ENCODE data around the gene ZNF433.

Gene ZNF433

GRCh38 chr19:11987405-11988281, 47.8 kb downstream of the ZNF433 start:
- peak; percentile 85 for DNase-seq

- no peak for DNase-seq
Measured at GRCh38 chr19:11986754-11987153, 48.7 kb downstream of the ZNF433 start.

GRCh38 chr19:11984986-11985385, 50.5 kb downstream of the ZNF433 start:
- DNase-seq: no peak

DNA sequence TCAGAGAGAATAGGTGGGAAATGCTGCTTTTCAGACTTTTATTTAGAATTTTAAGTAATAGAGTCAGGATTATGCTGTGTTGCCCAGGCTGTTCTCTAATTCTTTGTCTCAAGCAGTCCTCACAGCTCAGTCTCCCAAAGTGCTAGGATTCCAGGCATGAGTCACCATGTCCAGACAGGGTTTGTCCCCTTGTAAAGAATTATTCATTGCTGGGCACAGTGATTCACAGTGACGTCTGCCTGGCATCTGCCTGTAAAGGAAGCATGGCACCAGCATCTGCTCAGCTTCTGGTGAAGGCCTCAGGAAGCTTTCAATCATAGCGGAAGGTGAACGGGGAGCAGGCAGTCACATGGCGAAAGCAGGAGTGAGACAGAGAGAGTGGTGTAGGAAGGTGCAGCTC, 53.0 kb downstream of the ZNF433 start:
- no peak for DNase-seq

- no peak for DNase-seq
Measured at GRCh38 chr19:11979527-11979926, 56.0 kb downstream of the ZNF433 start.

GRCh38 chr19:11978492-11979100, 56.9 kb downstream of the ZNF433 start:
- no peak for DNase-seq

DNA sequence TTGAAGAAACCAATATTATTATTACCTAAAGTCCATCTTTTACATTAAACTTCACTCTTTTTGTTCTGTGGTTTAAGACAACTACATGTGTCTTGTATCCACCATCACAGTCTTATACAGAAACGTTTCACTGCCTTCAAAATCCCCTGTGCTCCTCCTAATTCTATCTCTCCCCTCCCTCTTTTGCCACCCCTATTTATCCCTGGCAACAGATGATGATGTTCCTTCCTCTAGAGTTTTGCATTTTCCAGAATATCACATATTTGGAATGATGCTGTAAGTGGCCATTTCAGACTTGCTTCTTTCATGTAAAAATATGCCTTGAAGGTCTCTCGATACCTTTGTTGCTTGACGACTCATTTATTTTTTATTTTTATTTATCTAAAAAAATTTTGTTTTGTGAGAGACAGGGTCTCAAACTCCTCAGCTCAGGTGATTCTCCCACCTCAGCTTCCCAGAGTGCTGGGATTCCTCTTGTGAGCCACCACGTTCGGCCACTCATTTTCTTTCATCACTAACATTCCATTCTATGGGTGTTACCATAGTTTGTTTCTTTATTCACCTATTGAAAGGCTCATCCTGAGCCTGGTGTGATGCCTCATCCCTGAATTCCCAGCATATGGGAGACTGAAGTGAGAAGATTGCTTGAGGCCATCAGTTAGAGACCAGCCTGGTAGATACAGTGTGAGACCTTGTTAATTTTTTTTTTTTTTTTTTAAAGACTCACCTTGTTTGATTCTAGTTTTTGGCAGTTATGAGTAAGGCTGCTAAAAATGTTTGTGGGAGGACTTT, 62.3 kb downstream of the ZNF433 start:
- no peak for DNase-seq

DNA sequence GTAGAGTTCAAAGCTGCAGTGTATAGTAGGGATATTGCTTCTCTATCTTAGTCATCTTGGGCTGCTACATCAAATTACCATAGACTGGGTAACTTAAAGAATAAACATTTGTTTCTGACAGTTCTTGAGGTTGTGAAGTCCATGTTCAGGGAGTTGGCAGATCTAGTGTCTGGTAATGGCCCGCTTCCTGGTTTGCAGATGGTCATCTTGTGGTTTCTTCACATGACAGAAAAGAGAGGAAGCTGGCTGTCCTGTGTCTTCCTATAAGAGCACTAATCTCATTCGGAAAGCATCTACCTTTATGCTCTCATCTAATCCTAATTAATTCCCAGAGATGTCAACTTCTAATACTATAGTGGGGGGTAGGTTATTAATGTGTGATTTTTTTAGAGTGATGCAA, 64.4 kb downstream of the ZNF433 start:
- no peak for DNase-seq

GRCh38 chr19:11970174-11970573, 65.3 kb downstream of the ZNF433 start:
- no peak for DNase-seq

GRCh38 chr19:11964858-11965645, 70.4 kb downstream of the ZNF433 start, which contains the start of gene ZNF763:
ZNF763 (plus strand) TSS chr19:11965040; CDS start chr19:11965209, 169 bp downstream.
- peak; percentile 85 for DNase-seq

Data from activated T-cell treated with anti-CD3 and anti-CD28 coated beads, Interleukin-2, amount 50 U/mL, for 1 hour (primary cell).